ENCODE measurements around the gene VEZT.
"Not testable (repeated sequence)": the region's sequence is repeated elsewhere in the genome, so short reads cannot be mapped to it uniquely, and the experiment has no call there.

Gene VEZT

GRCh38 chr12:95217377-95218149 lies at the start of gene VEZT, which contains the start of gene FGD6:
Gene VEZT (plus strand): TSS chr12:95217807. CDS start chr12:95217851, 44 bp downstream.
Gene FGD6 (minus strand): TSS chr12:95217467. CDS start chr12:95217240, 227 bp downstream.
- peak; percentile 99 for DNase-seq

- no peak for DNase-seq
These were observed 48.9 kb upstream of the VEZT start for GRCh38 chr12:95168746-95169145.

- no peak for DNase-seq
These were observed 48.2 kb upstream of the VEZT start for GRCh38 chr12:95169368-95169767.

DNA sequence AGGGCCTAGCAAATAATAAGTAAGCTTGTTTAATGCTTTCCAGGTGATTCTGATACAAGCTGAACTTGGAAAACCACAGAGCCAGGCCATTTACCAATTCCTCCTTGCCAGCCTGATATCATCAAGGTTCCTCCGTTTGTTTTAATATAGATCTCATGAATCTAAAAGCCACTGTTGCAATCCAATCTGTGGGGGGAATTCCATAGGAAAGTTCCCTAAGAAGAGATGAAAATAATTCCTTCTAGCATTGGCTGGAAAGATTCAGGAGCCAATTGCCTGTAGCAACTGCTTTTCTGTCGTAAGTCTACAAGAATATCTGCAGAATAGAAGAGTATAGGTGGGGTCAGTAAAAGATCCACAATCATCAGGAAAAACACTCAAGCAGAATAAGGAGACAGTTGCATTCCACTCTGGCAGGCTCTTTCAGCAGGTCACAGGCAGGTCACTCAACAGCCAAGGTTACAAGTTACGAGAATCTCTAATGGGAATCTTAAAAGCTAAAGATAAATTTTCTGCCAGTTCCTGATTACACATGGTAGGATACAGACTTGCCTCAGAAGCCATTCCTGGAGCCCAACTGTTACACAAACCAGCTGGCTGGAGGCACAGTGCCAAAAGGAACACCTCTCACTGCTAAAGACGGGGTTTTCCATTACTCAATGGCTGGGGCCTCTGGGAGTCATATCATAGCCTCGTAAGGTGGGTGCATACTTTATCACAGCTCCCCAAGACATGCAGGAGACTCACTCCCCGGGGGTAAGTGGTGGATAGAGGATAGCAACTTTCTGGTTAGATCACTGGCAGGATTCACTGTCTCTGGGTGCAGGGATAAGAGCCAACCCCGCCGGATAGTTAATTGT lies 44.0 kb upstream of the VEZT start:
- DNase-seq = no peak

DNA sequence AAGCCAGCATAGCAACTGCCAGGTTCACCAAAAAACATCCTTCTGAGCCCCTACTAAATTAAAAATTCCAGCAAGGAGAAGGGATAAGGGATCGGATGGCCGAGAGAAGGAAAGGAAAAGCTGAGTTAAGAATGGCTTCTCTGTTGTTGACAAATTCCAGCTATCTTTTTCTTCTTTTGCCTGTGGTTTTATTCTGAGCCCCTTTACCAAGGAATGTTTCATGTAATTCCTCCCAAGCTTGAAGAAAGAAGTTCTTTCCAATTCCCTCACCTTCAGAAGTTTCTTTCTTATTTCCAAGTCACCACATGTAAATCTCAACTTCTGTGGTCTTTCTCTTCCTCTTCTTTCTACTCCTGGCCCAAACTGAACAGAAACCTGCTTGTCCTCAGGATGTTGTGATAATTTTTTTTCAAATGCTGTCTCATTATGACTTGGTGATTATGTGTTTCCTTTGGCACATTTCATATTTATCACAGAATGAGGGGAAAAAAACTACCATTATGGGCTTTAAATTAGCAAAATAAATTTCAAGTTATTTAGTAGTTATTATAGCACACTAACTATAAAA lies 40.3 kb upstream of the VEZT start:
- DNase-seq = no peak

DNA sequence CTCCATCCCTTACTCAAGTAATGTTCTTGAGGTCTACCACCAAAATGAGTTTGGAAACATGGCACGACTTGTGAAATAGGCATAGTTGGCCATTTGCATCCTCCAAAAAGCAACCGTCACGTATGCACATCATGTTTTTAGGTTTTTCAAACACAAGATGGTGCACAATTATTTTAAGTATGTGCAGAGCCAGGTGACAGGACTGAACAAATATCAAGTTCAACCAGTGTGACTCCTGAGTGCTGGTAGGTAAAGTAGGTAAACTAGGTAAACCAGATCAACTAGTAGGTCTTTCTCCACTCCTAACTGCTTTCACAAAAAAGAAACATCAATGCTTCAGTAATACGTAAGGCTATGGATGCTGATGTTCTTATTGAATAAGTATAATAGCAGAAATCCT lies 39.5 kb upstream of the VEZT start:
- DNase-seq = no peak

DNA sequence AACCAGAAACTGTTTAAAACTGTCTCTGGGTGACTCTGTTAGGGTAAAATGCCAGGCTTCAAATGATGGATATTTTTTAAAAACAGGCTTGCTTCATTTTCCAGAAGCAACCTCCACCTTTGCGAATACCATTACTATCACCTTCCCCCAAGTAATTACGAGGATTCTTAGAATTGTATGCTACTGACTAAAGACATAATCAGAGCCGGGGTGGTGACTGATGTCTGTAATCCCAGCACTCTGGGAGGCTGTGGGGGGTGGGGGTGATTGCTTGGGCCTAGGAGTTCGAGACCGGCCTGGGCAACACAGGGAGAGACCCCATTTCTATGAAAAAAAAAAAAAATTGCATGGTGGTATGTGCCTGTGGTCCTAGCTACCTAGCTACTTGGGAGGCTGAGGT lies 38.6 kb upstream of the VEZT start:
- DNase-seq = no peak

DNA sequence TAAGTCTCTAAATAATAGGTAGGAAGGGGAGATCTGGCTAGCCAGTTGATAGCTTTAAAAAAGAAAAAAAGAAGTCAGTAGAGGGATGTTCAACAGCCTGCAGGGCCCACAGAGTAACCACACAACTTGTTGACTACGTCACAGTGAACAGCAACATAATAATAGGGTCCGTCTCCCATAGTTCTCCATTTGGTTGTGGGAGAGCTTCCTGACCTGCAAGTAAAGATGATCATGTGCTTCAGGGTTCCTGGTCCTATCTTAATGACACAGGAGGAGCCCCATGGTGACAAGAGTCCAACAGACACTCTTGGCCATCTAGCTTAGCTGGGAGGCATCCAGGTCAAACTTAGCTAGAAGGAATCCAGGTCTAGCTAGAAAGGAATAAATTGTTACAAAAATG lies 36.5 kb upstream of the VEZT start:
- DNase-seq = no peak

DNA sequence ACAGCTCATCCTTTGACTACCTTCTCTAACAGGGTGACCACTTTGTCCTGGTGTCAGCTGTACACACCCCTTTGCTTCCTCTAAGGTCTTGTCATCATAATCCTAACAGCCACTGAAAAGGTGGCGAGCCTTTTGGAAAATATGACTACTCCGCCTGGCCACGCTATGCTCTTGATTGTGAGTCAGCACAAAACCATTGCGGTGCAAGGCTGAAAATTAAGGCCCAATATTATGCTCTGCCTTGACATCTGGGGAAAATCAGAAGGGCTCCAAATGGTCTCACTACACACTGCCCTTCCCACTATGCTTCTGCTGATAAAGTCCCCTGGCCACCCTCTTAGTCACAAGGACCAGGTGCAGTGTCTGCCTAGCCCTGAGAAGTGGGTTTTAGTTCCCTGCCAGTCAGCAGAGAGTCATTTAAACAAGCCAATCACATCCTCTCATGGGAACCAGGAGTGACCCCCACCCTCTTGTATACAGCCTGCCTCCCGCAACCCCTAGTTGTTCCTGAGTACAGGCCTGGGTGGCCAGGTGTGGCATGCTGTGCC lies 34.7 kb upstream of the VEZT start:
- DNase-seq = no peak

DNA sequence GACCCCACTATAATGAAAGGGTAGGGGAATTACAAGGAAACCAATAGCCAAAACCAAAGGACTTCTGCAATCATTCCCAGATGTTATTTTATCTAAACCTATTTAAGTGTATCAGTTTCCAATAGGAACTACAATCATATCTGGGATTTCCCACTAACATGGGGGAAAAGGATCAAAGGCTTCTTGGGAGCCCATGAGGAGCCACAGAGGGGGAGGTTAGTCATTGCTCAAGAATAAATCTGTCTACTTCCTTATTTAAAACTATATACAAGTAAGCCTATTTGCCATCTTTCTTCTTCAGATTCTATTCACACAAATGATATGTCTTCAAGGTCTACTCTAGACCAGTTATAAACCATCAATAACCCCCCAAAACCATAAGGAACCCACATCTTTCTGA lies 33.5 kb upstream of the VEZT start:
- no peak for DNase-seq

DNA sequence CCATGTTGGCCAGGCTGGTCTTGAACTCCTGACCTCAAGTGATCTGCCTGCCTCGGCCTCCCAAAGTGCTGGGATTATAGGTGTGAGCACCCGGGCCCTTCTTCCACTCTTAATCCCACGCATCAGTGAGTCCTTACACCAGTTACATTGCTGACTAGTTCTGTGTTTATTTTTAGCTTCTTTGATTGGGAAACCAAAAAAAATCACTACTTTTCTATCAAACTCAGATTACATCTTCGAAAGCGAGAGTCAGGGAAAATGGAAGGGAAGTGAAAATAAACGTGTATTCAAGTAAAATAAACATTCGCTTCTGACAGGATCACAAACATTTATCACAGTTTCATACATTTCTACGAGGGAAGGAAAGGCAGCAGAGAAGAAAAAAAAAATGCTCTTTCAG lies 32.5 kb upstream of the VEZT start:
- DNase-seq = no peak

- DNase-seq = no peak
These were observed 31.8 kb upstream of the VEZT start for GRCh38 chr12:95185854-95186253.

DNA sequence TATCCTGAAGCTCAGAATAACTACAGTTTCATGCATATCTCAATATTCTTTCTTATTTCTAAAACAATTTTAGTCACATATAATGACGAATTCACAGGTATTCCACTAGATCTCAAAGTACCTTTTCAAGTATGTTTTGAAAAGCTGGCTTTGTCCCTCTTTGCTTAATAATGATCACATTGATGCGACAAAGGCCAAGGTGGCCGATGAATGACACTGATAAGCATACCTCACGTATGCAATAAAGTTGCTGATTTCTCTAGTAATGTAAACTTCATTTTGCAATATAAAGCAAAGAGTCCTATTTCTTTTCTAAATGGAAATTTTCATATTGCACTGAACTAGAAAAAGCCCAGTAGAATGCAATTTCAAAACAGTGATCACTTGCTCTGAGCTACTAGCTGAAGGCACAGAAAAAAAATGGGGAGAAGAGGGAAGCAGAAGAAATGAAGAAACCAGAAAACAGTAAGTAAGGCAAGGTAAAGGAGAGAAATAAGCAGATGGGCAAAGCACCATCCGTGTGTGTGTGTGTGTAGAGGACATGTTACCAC lies 29.7 kb upstream of the VEZT start:
- no peak for DNase-seq

DNA sequence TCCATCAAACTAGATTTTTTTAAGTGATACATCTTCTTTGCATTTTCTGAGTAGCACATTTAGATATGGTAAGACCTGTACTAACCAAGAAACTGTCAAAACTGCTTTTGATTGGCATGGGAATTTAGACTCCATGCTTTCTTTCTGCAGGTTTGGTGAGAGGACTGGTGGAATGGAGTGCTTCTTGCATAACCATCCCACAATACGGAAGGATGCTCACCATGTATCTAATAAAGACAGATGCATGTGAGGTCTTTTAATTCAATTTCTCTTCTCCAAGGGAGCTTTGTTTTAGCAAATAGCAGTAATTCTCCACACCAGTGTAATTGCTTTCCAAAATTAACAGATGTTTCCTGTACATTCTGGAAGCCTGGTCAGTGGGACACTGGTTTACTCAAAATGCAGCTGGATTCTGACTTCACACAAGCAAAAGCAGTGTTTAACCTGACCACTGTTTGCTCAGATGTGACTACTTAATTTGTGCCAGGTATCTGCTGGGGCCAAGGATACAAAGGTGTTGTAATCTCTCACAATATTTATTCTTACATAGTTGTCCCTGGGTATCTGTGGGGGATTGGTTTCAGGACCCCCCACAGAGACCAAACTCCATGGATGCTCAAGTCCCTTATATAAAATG lies 26.4 kb upstream of the VEZT start:
- DNase-seq = no peak

- no peak for DNase-seq
These were observed 25.3 kb upstream of the VEZT start for GRCh38 chr12:95192271-95192670.

GRCh38 chr12:95193139-95193538 lies 24.5 kb upstream of the VEZT start:
- DNase-seq = no peak

GRCh38 chr12:95195122-95195521 lies 22.5 kb upstream of the VEZT start:
- DNase-seq = no peak

DNA sequence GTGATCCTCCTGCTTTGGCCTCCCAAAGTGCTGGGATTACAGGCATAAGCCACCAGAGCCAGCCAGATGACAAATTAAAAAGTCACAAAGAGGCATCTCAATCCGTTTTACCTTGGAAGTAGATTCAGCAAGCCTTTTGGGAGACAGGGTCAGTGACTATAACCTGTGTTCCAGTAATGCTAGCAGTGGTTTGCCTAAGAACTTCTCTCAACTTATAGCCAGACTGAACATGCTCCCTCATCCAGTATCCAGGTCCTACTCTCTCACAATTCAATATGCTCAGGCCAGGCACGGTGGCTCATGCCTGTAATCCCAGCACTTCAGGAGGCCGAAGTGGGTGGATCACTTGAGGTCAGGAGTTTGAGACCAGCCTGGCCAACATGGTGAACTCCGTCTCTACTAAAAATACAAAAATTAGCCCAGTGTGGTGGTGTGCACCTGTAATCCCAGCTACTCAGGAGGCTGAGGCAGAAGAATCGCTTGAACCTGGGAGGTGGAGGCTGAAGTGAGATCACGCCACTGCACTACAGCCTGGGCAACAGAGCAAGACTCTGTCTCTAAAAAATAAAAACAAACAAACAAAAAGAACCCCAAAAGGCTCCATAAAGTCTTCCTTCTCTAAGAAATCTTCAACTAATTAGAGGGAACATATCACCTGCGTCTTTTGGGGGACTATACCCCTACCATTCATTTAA lies 20.6 kb upstream of the VEZT start:
- DNase-seq = not testable (repeated sequence)

DNA sequence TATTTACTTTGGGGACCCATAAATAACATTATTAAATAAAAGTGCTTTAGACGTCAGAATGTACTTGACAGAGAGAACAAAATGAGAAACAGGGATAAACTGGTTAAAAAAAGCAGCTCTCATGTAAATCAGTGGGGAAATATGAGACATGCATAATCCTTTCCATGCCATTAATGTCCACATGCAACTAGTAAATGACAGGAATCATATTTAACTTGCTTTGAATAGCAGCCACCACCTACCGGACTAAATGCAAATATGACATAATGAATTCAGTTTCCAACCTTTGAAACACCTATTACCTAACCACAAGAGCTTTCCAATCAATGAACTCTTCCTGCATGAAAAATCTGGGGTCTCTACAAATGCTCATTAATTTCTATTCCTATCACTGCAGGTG lies 20.0 kb upstream of the VEZT start:
- DNase-seq = no peak

- DNase-seq = no peak
These were observed 18.7 kb upstream of the VEZT start for GRCh38 chr12:95198914-95199313.

DNA sequence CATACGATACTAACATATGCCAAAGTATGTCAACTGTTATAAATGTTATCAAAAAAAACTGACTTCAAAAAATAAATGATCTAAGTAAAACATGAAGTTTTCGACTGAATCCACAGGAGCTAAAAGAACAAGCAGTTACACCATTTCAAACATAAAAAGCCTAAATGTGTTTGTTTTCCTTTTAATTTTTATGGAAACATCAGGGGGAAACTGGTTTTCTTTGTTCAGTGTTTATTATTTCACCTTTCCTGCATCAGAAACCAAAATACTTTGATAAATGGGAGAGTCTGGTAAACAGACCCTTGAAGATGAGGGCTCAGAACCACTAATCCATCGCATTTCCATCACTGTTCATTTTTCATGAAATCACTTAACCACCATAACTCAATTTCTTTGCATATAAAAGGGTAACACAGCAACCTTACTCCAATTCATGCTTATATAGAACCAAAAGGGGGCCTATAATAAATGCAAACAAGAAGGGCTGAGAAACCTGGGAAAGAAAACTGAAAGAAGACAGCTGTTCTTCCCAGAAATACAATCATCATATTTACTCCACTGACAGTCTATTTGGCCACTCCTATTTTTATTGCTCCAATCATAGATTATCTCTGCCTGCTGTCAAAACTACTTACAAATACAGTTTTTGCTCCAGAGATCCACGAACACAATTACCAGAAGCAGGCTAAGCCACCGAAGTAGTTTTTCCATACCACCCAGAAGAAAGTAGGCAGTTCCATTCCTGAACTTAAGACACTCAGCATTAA lies 17.3 kb upstream of the VEZT start:
- no peak for DNase-seq
